Measurements from ENCODE around the gene MAPRE3. TPM values are rescaled to one million over a fixed set of nuclear protein-coding genes. Genes with fewer than 3 reads are reported as not detected.

Gene MAPRE3
- total RNA-seq, 2 donors from 2014 or later: 3.2 to 4.4 TPM

DNA sequence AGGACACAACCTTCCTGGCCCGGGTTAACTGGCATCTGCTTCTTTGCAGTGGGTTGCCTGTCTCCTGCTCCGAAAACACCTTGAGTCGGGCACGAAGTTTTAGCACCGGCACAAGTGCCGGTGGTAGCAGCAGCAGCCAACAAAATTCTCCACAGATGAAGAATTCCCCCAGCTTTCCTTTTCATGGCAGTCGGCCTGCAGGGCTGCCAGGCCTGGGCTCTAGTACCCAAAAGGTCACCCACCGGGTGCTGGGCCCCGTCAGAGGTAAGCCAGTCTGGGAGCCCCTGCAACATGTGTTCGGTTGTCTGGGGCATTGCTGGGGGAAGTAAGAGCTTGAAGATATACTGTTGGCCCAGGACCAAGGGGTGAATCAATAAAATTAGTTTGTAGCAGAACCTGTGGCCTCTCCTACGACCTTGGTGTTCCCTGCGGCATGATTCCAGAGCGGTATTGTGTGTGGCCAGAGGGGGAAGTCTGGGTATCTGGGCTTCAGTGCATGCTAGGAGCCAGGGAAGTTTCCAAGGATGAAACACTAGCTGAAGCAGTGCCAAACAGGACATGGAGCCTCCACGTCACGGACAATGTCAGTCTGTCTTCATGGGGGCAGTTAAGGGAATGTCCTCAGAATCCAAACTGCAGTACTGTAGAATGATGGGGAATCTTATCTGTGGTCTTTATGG lies 88.8 kb downstream of the MAPRE3 start:
- Histone ChIP-seq H3K27me3 (ENCODE audit: control insufficient read depth, insufficient read depth, low read length, poor library complexity, severe bottlenecking) (no peaks in the 10 kb centered on the region), H3K9me3 (ENCODE audit: control insufficient read depth, low read length) (no peaks in the 10 kb centered on the region), H3K36me3 (ENCODE audit: control insufficient read depth, insufficient read depth, low read length) (peaks cover 55% of the 10 kb centered on the region), H3K4me3 (ENCODE audit: low read length) (no peak overlapping the region), H3K27ac (ENCODE audit: low read depth, low read length) (no peak overlapping the region), H3K9ac (ENCODE audit: extremely low read depth, low read length, poor library complexity, severe bottlenecking) (no peak overlapping the region), H3K4me1 (ENCODE audit: control insufficient read depth, insufficient read depth, low read length) (peaks cover 4% of the 10 kb centered on the region)
- TF ChIP-seq, protein P1, sequence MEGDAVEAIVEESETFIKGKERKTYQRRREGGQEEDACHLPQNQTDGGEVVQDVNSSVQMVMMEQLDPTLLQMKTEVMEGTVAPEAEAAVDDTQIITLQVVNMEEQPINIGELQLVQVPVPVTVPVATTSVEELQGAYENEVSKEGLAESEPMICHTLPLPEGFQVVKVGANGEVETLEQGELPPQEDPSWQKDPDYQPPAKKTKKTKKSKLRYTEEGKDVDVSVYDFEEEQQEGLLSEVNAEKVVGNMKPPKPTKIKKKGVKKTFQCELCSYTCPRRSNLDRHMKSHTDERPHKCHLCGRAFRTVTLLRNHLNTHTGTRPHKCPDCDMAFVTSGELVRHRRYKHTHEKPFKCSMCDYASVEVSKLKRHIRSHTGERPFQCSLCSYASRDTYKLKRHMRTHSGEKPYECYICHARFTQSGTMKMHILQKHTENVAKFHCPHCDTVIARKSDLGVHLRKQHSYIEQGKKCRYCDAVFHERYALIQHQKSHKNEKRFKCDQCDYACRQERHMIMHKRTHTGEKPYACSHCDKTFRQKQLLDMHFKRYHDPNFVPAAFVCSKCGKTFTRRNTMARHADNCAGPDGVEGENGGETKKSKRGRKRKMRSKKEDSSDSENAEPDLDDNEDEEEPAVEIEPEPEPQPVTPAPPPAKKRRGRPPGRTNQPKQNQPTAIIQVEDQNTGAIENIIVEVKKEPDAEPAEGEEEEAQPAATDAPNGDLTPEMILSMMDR (conservative IDR thresholded peaks at IDR 0.05): no peak
- no peaks in the 10 kb centered on the region for H3K9me3 Mint-ChIP-seq
- peaks cover 61% of the 10 kb centered on the region for H3K36me3 Mint-ChIP-seq (ENCODE audit: low read depth)
- no peak overlapping the region for H3K27ac Mint-ChIP-seq
- no peak for DNase-seq
- H3K4me1 Mint-ChIP-seq: no peaks in the 10 kb centered on the region
- no peak overlapping the region for H3K4me3 Mint-ChIP-seq
- 93 to 99% methylated on average over 11 to 15 of the region's 15 CpGs for WGBS, 2 experiments (ENCODE audit: insufficient coverage in 1 of 2, insufficient read length in 1 of 2)
- no peaks in the 10 kb centered on the region for H3K27me3 Mint-ChIP-seq (ENCODE audit: insufficient read depth)

DNA sequence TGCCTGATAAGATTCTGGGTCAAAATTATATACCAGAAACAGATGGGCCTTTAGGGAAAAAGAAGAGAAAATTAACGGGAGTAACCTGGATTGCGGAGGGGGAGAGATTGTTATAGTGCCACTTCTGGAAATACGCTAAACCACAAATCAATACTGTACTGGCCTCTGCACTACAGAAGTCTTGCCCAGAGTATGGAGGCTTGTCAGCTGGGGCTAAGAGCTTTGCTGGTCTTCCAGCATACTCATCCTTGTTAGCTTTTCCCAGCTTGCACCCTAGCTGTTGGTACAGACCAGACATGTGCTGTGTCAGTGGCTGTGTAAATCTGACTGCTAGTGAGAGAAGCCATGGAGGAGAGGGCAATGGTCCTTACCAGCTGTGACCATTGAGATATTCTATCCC lies 89.9 kb downstream of the MAPRE3 start:
- no peak for DNase-seq
- WGBS, 2 experiments (ENCODE audit: insufficient coverage in 1 of 2, insufficient read length in 1 of 2): 96 to 97% methylated on average over 3 of the region's 3 CpGs
- peaks cover 60% of the 10 kb centered on the region for H3K36me3 Mint-ChIP-seq (ENCODE audit: low read depth)

DNA sequence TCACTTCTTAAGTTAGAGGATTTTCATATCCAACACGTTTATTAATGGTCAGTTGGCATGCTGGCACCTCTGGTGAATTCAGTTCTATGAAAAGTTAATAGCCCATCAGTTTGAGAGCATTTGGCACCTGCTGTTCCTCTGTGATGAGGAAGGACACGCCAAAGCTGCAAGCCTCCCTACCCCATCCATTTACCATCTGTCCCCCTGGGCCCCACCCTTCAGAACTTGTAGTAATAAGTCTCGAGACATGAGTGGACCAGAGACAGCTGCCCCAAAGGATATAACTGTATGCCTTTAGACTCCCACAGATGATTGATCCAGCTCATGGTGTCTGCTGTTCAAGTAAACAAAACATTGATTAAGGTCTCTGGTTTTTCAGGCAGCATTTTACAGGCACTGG lies 94.7 kb downstream of the MAPRE3 start:
- Histone ChIP-seq H3K36me3 (ENCODE audit: control insufficient read depth, insufficient read depth, low read length) (peaks cover 63% of the 10 kb centered on the region), H3K4me3 (ENCODE audit: low read length) (no peak overlapping the region), H3K9ac (ENCODE audit: extremely low read depth, low read length, poor library complexity, severe bottlenecking) (no peak overlapping the region), H3K27ac (ENCODE audit: low read depth, low read length) (no peak overlapping the region), H3K9me3 (ENCODE audit: control insufficient read depth, low read length) (no peaks in the 10 kb centered on the region), H3K27me3 (ENCODE audit: control insufficient read depth, insufficient read depth, low read length, poor library complexity, severe bottlenecking) (no peaks in the 10 kb centered on the region), H3K4me1 (ENCODE audit: control insufficient read depth, insufficient read depth, low read length) (peaks cover 2% of the 10 kb centered on the region)
- 94 to 97% methylated on average over 3 of the region's 3 CpGs for WGBS, 2 experiments (ENCODE audit: insufficient coverage in 1 of 2, insufficient read length in 1 of 2)
- DNase-seq: no peak
- H3K36me3 Mint-ChIP-seq (ENCODE audit: low read depth): peaks cover 70% of the 10 kb centered on the region
- H3K4me3 Mint-ChIP-seq: no peak overlapping the region
- H3K4me1 Mint-ChIP-seq: no peaks in the 10 kb centered on the region
- H3K9me3 Mint-ChIP-seq: no peaks in the 10 kb centered on the region
- H3K27ac Mint-ChIP-seq: no peak overlapping the region
- no peaks in the 10 kb centered on the region for H3K27me3 Mint-ChIP-seq (ENCODE audit: insufficient read depth)
- TF ChIP-seq, protein P1 (conservative IDR thresholded peaks at IDR 0.05): no peak

More for the DNA sequence above, 89.9 kb downstream of the MAPRE3 start:
- H3K4me3 ChIP-seq (ENCODE audit: low read length): no peak overlapping the region
- peaks cover 51% of the 10 kb centered on the region for H3K36me3 ChIP-seq (ENCODE audit: control insufficient read depth, insufficient read depth, low read length)
- Mint-ChIP-seq H3K4me3 (no peak overlapping the region), H3K27ac (no peak overlapping the region), H3K27me3 (ENCODE audit: insufficient read depth) (no peaks in the 10 kb centered on the region), H3K9me3 (no peaks in the 10 kb centered on the region), H3K4me1 (no peaks in the 10 kb centered on the region)
- H3K27ac ChIP-seq (ENCODE audit: low read depth, low read length): no peak overlapping the region
- TF ChIP-seq, protein P1 (conservative IDR thresholded peaks at IDR 0.05): no peak
- no peaks in the 10 kb centered on the region for H3K9me3 ChIP-seq (ENCODE audit: control insufficient read depth, low read length)
- H3K4me1 ChIP-seq (ENCODE audit: control insufficient read depth, insufficient read depth, low read length): peaks cover 4% of the 10 kb centered on the region
- H3K27me3 ChIP-seq (ENCODE audit: control insufficient read depth, insufficient read depth, low read length, poor library complexity, severe bottlenecking): no peaks in the 10 kb centered on the region
- no peak overlapping the region for H3K9ac ChIP-seq (ENCODE audit: extremely low read depth, low read length, poor library complexity, severe bottlenecking)
